ENCODE measurements around the gene UBTF. TPM values are rescaled to one million over a fixed set of nuclear protein-coding genes. Genes with fewer than 3 reads are reported as not detected.
A peak's percentile ranks its signal among the peaks of the same experiment; 100 is the strongest.

Gene UBTF
- total and polyA plus RNA-seq, 11 donors, result 33.1 to 61.2 (median 44.1) TPM

DNA sequence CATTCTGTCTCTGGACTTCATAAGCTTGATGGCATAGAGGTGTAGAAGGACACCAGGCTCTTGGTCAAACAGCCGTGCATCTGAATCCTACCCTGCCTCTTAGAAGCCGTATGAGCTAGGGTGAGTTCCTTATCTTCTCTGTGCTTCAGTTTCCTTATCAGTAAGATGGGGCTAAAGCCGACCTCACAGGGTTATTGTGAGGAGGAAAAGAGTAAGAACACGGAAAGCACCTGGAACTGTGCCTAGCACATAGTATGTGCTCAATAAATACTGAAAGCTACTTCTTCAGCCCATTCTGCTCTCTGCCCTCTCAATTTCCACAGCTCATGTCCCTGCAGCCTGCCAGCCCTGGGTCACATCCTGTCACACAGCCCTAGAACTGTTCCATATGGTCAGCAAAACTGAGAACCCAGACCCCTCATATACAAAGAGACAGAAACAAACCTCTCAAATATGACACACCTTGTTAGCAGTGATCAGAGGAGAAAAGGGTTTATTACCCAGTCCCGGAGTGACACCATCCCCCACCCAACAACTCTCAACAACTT is 17.0 kb upstream of the UBTF start:
- Histone ChIP-seq H3K36me3 (no peaks in the 10 kb centered on the region), H3K4me3 (no peak overlapping the region), H3K4me1 (peaks cover 0 to 14% (median 0%) of the 10 kb centered on the region in 12 donors), H3K27ac (no peak overlapping the region), H3K9me3 (no peaks in the 10 kb centered on the region), H3K27me3 (no peaks in the 10 kb centered on the region)
- 60 to 70% (median 67%) methylated on average over 5 of the region's 5 CpGs for WGBS, 4 donors
- TF ChIP-seq, protein P1, sequence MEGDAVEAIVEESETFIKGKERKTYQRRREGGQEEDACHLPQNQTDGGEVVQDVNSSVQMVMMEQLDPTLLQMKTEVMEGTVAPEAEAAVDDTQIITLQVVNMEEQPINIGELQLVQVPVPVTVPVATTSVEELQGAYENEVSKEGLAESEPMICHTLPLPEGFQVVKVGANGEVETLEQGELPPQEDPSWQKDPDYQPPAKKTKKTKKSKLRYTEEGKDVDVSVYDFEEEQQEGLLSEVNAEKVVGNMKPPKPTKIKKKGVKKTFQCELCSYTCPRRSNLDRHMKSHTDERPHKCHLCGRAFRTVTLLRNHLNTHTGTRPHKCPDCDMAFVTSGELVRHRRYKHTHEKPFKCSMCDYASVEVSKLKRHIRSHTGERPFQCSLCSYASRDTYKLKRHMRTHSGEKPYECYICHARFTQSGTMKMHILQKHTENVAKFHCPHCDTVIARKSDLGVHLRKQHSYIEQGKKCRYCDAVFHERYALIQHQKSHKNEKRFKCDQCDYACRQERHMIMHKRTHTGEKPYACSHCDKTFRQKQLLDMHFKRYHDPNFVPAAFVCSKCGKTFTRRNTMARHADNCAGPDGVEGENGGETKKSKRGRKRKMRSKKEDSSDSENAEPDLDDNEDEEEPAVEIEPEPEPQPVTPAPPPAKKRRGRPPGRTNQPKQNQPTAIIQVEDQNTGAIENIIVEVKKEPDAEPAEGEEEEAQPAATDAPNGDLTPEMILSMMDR (IDR thresholded peaks at IDR 0.05), result no peak
- no peak for TF ChIP-seq POLR2A (IDR thresholded peaks at IDR 0.05)
- no peak for DNase-seq
- intact Hi-C loops (cut with DNase I), result no loop called here
- ATAC-seq, result no peak

DNA sequence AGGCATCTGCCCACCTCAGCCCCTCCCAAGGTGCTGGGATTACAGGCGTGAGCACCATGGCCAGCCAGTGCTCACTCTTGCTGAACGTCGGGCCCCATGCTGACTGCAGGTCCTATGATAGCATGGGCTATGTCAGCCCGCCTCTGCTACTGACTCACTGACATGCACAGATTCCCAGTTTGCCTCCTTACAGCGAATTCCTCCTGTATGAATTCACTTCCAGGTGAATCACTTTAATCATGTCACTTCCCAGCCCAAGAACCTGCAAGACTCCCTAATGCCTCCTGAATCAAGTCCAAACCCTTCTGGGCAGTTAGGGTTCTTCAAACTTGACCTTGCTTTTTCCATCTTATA is 16.1 kb upstream of the UBTF start:
- Histone ChIP-seq H3K27ac (peak overlapping the region in 1 of 12 donors; percentile 29), H3K27me3 (no peaks in the 10 kb centered on the region), H3K36me3 (no peaks in the 10 kb centered on the region), H3K4me3 (no peak overlapping the region), H3K4me1 (peaks cover 0 to 15% (median 0%) of the 10 kb centered on the region in 12 donors), H3K9me3 (no peaks in the 10 kb centered on the region)
- DNase-seq (no peak), ATAC-seq (no peak)
- intact Hi-C loops (cut with DNase I), result no loop called here
- TF ChIP-seq, protein P1 (IDR thresholded peaks at IDR 0.05), result no peak
- no peak for TF ChIP-seq POLR2A (IDR thresholded peaks at IDR 0.05)
- WGBS, 4 donors, result 78 to 91% (median 86%) methylated on average over 5 of the region's 5 CpGs

DNA sequence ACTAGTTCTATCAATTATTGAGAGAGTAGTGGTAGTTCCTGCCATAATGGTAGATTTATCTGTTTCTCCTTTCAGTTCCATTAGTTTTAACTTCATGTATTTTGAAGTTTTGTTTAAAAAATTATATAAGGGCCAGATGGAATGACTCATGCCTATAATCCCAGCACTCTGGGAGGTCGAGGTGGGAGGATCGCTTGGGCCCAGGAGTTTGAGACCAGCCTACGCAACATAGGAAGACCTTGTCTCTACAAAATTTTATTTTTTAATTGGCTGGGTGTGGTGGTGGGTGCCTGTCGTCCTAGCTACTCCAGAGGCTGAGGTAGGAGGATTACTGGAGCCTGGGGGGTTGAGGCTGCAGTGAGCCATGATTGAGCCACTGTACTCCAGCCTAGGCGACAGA is 14.1 kb upstream of the UBTF start:
- Histone ChIP-seq H3K4me3 (no peak overlapping the region), H3K27ac (no peak overlapping the region), H3K27me3 (no peaks in the 10 kb centered on the region), H3K36me3 (no peaks in the 10 kb centered on the region), H3K4me1 (peaks cover 0 to 25% (median 0%) of the 10 kb centered on the region in 12 donors), H3K9me3 (no peaks in the 10 kb centered on the region)
- TF ChIP-seq, protein P1 (IDR thresholded peaks at IDR 0.05), result no peak
- no peak for ATAC-seq
- intact Hi-C loops (cut with DNase I), result no loop called here
- no peak for DNase-seq
- WGBS, 4 donors, result 88 to 94% (median 89%) methylated on average over 5 of the region's 5 CpGs

DNA sequence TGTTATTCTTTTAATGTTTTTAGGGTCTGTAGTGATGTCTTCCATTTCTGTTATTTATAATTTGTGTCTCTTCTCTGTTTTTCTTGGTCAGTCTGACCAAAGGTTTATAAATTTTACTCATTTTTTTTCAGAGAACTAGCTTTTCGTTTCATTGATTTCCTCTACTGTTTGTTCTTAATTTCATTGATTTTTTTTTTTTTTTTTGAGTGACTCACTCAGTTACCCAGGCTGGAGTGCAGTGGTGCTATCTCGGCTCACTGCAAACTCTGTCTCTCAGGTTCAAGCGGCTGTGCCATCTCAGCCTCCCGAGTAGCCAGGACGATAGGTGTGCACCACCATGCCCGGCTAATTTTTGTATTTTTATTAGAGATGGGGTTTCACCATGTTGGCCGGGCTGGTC is 12.6 kb upstream of the UBTF start:
- WGBS, 4 donors, result 94 to 96% (median 95%) methylated on average over 7 of the region's 7 CpGs
- TF ChIP-seq, protein P1 (IDR thresholded peaks at IDR 0.05), result no peak
- no peak for TF ChIP-seq POLR2A (IDR thresholded peaks at IDR 0.05)
- no peak overlapping the region for H3K27ac ChIP-seq
- ATAC-seq (no peak), DNase-seq (no peak)
- no peaks in the 10 kb centered on the region for H3K36me3 ChIP-seq
- H3K4me1 ChIP-seq, result peaks cover 0 to 25% (median 0%) of the 10 kb centered on the region in 12 donors
- intact Hi-C loops (cut with DNase I), result no loop called here
- H3K9me3 ChIP-seq, result no peaks in the 10 kb centered on the region
- H3K4me3 ChIP-seq, result no peak overlapping the region
- H3K27me3 ChIP-seq, result no peaks in the 10 kb centered on the region
